Measurements from ENCODE around the gene PSMG2. TPM values are rescaled to one million over a fixed set of nuclear protein-coding genes. Genes with fewer than 3 reads are reported as not detected.

PSMG2 gene
- polyA plus RNA-seq, 1 donor from 2014 or later, result 87.2 TPM

GRCh38 chr18:12751503-12751884, 48.7 kb downstream of the PSMG2 start:
- Histone ChIP-seq H3K79me2 (replicated peaks; ENCODE audit: insufficient read depth, low read length) (no peaks in the 10 kb centered on the region), H3K9me3 (ENCODE audit: low read length) (no peaks in the 10 kb centered on the region), H3K9ac (ENCODE audit: low read length) (no peak overlapping the region), H3F3A (ENCODE audit: insufficient read depth, low read length, poor library complexity, severe bottlenecking) (no peaks in the 10 kb centered on the region), H3K9me2 (ENCODE audit: insufficient read depth, low read length) (no peaks in the 10 kb centered on the region), H3K4me3 (ENCODE audit: low read length) (no peak overlapping the region), H3K27ac (ENCODE audit: low read length) (no peak overlapping the region), H3K27me3 (ENCODE audit: insufficient read depth, low read depth, low read length) (no peaks in the 10 kb centered on the region), H3K36me3 (ENCODE audit: insufficient read depth, low read length) (no peaks in the 10 kb centered on the region), H4K20me1 (ENCODE audit: insufficient read depth) (no peaks in the 10 kb centered on the region), H3K4me2 (ENCODE audit: low read length) (no peak overlapping the region), H2AFZ (ENCODE audit: low read depth, low read length) (no peak overlapping the region)
- TF ChIP-seq TAF1 (IDR thresholded peaks at IDR 0.05; ENCODE audit: low read depth) (no peak), RAD21 (conservative IDR thresholded peaks at IDR 0.05) (no peak), POLR2AphosphoS5 (IDR thresholded peaks at IDR 0.05) (no peak), REST (IDR thresholded peaks at IDR 0.05; ENCODE audit: borderline replicate concordance) (no peak), EZH2 (IDR thresholded peaks at IDR 0.05; ENCODE audit: borderline replicate concordance, insufficient read depth, low read length, poor library complexity, severe bottlenecking) (no peak), EP300 (conservative IDR thresholded peaks at IDR 0.05; ENCODE audit: poor library complexity, severe bottlenecking) (no peak), SMC3 (conservative IDR thresholded peaks at IDR 0.05; ENCODE audit: poor library complexity) (no peak), MXI1 (conservative IDR thresholded peaks at IDR 0.05; ENCODE audit: poor library complexity, severe bottlenecking) (no peak)
- TF ChIP-seq, protein P1, sequence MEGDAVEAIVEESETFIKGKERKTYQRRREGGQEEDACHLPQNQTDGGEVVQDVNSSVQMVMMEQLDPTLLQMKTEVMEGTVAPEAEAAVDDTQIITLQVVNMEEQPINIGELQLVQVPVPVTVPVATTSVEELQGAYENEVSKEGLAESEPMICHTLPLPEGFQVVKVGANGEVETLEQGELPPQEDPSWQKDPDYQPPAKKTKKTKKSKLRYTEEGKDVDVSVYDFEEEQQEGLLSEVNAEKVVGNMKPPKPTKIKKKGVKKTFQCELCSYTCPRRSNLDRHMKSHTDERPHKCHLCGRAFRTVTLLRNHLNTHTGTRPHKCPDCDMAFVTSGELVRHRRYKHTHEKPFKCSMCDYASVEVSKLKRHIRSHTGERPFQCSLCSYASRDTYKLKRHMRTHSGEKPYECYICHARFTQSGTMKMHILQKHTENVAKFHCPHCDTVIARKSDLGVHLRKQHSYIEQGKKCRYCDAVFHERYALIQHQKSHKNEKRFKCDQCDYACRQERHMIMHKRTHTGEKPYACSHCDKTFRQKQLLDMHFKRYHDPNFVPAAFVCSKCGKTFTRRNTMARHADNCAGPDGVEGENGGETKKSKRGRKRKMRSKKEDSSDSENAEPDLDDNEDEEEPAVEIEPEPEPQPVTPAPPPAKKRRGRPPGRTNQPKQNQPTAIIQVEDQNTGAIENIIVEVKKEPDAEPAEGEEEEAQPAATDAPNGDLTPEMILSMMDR (IDR thresholded peaks at IDR 0.05; ENCODE audit: poor library complexity, severe bottlenecking), result no peak

DNA sequence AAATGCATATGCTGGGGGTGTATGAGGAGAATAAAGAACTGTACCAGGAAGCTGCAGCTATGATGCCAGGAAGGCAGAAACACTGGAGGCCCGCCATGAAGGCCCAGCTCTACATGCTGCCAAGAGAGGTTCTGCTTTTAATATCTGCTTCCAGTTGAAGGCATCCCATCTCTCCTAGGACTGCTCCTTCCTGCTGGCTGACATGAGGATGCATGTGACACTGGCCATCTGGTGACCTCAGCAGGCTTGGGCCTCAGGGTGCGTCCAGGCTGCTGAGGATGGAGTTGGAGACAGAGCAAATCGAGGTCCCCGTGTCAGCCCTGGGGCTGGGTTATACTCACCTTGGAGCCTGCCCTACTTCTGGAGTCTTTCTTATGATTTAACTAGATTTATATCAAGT, 49.0 kb downstream of the PSMG2 start:
- Histone ChIP-seq H3F3A (ENCODE audit: insufficient read depth, low read length, poor library complexity, severe bottlenecking) (no peaks in the 10 kb centered on the region), H2AFZ (ENCODE audit: low read depth, low read length) (no peak overlapping the region), H3K9me2 (ENCODE audit: insufficient read depth, low read length) (no peaks in the 10 kb centered on the region), H3K4me2 (ENCODE audit: low read length) (no peak overlapping the region), H3K27ac (ENCODE audit: low read length) (no peak overlapping the region), H3K79me2 (replicated peaks; ENCODE audit: insufficient read depth, low read length) (no peaks in the 10 kb centered on the region), H3K9ac (ENCODE audit: low read length) (no peak overlapping the region), H3K4me3 (ENCODE audit: low read length) (no peak overlapping the region), H3K36me3 (ENCODE audit: insufficient read depth, low read length) (no peaks in the 10 kb centered on the region), H3K27me3 (ENCODE audit: insufficient read depth, low read depth, low read length) (no peaks in the 10 kb centered on the region), H4K20me1 (ENCODE audit: insufficient read depth) (no peaks in the 10 kb centered on the region), H3K9me3 (ENCODE audit: low read length) (no peaks in the 10 kb centered on the region)
- TF ChIP-seq TAF1 (IDR thresholded peaks at IDR 0.05; ENCODE audit: low read depth) (no peak), POLR2AphosphoS5 (IDR thresholded peaks at IDR 0.05) (no peak), REST (IDR thresholded peaks at IDR 0.05; ENCODE audit: borderline replicate concordance) (no peak), SMC3 (conservative IDR thresholded peaks at IDR 0.05; ENCODE audit: poor library complexity) (no peak), EZH2 (IDR thresholded peaks at IDR 0.05; ENCODE audit: borderline replicate concordance, insufficient read depth, low read length, poor library complexity, severe bottlenecking) (no peak), RAD21 (conservative IDR thresholded peaks at IDR 0.05) (no peak), EP300 (conservative IDR thresholded peaks at IDR 0.05; ENCODE audit: poor library complexity, severe bottlenecking) (no peak), MXI1 (conservative IDR thresholded peaks at IDR 0.05; ENCODE audit: poor library complexity, severe bottlenecking) (no peak)
- TF ChIP-seq, protein P1 (IDR thresholded peaks at IDR 0.05; ENCODE audit: poor library complexity, severe bottlenecking), result no peak

Data from neural cell (in vitro differentiated cells).